CD14-positive monocyte (primary cell): ENCODE measurements around the gene BCL2L12. TPM values are rescaled to one million over a fixed set of nuclear protein-coding genes. Genes with fewer than 3 reads are reported as not detected.

Experiments used
- DNase-seq, 3 donors: peaks; one replicate each; pipeline ENCODE4 v3.0.0-alpha.2; 2011 to 2022
- H2AFZ ChIP-seq: 2 replicates; pipeline ENCODE4 v1.6.0; 2012; ENCODE audit warnings: mild to moderate bottlenecking, low read depth, low read length, inconsistent platforms; ENCODE audit not compliant: insufficient read depth, poor library complexity, severe bottlenecking
- H3K27ac ChIP-seq, 2 donors: 1 replicate in 1 of 2; 2 replicates in 1 of 2; pipeline ENCODE4 v1.5.1; 2012 to 2013; ENCODE audit warnings: low read length in 2 of 2, control low read depth in 1 of 2, inconsistent platforms in 1 of 2, low read depth in 1 of 2, mild to moderate bottlenecking in 1 of 2
- H3K27me3 ChIP-seq, 2 donors: one replicate each; pipeline versions ENCODE4 v1.6.0 to v1.6.1; 2011 to 2013; ENCODE audit warnings: low read length in 2 of 2; ENCODE audit not compliant: control insufficient read depth in 2 of 2, insufficient read depth in 2 of 2
- H3K36me3 ChIP-seq, 2 donors: replicated peaks in 1 of 2; 1 replicate in 1 of 2; 2 replicates in 1 of 2; pipeline versions ENCODE4 v1.5.1 to v1.6.1; 2012 to 2013; ENCODE audit warnings: low read length in 2 of 2, control low read depth in 1 of 2, inconsistent platforms in 1 of 2, mild to moderate bottlenecking in 1 of 2; ENCODE audit not compliant: insufficient read depth in 2 of 2, control insufficient read depth in 1 of 2
- H3K4me1 ChIP-seq, 2 donors: 1 replicate in 1 of 2; 2 replicates in 1 of 2; pipeline versions ENCODE4 v1.5.1 to v1.6.1; 2012 to 2013; ENCODE audit warnings: low read length in 2 of 2, control low read depth in 1 of 2, inconsistent platforms in 1 of 2, mild to moderate bottlenecking in 1 of 2, moderate library complexity in 1 of 2; ENCODE audit not compliant: insufficient read depth in 2 of 2, control insufficient read depth in 1 of 2
- H3K4me2 ChIP-seq: replicated peaks from 2 replicates; pipeline ENCODE3; 2012; ENCODE audit warnings: low read length, moderate library complexity, mild to moderate bottlenecking; ENCODE audit not compliant: poor library complexity, severe bottlenecking; ENCODE audit errors: extremely low read depth
- H3K4me3 ChIP-seq, 3 experiments: fragments of 200-600 bp in 1 of 3; sonication (generic) in 1 of 3; replicated peaks in 1 of 3; 1 replicate in 2 of 3; 2 replicates in 1 of 3; pipeline ENCODE4 v1.5.1; 2011 to 2013; ENCODE audit warnings: low read length in 3 of 3, mild to moderate bottlenecking in 3 of 3, control low read depth in 2 of 3, low read depth in 2 of 3, inconsistent platforms in 1 of 3, moderate library complexity in 1 of 3
- H3K79me2 ChIP-seq: 2 replicates; pipeline ENCODE4 v1.6.0; 2012; ENCODE audit warnings: mild to moderate bottlenecking, control low read depth, inconsistent platforms, low read length, moderate library complexity; ENCODE audit not compliant: insufficient read depth
- H3K9ac ChIP-seq: 2 replicates; pipeline ENCODE4 v1.6.0; 2017; ENCODE audit warnings: low read length, mild to moderate bottlenecking; ENCODE audit not compliant: insufficient read depth, poor library complexity, severe bottlenecking
- H3K9me3 ChIP-seq, 2 donors: replicated peaks in 1 of 2; 1 replicate in 1 of 2; 2 replicates in 1 of 2; pipeline versions ENCODE4 v1.5.1 to v1.6.1; 2012 to 2013; ENCODE audit warnings: low read length in 2 of 2, control low read depth in 1 of 2; ENCODE audit not compliant: control insufficient read depth in 1 of 2, insufficient read depth in 1 of 2
- H4K20me1 ChIP-seq: 2 replicates; pipeline ENCODE4 v1.6.0; 2012; ENCODE audit warnings: mild to moderate bottlenecking, low read length, control low read depth, moderate library complexity; ENCODE audit not compliant: insufficient read depth
- H3K27ac Mint-ChIP-seq, 7 donors: one replicate each; pipeline ENCODE4 v1.8.0; 2020; ENCODE audit warnings: mild to moderate bottlenecking in 7 of 7, mixed read lengths in 7 of 7, moderate library complexity in 6 of 7, inconsistent platforms in 2 of 7
- H3K27me3 Mint-ChIP-seq, 3 donors: one replicate each; pipeline ENCODE4 v1.8.0; 2021 to 2022; ENCODE audit warnings: low read depth in 3 of 3, mild to moderate bottlenecking in 3 of 3, mixed read lengths in 3 of 3, moderate library complexity in 3 of 3, inconsistent platforms in 1 of 3
- H3K36me3 Mint-ChIP-seq, 2 donors: one replicate each; pipeline ENCODE4 v1.8.0; 2020; ENCODE audit warnings: mixed read lengths in 2 of 2, inconsistent platforms in 1 of 2, mild to moderate bottlenecking in 1 of 2
- H3K4me1 Mint-ChIP-seq: one replicate; pipeline ENCODE4 v1.8.0; 2020; ENCODE audit warnings: mild to moderate bottlenecking, mixed read lengths
- H3K4me3 Mint-ChIP-seq, 2 donors: one replicate each; pipeline ENCODE4 v1.8.0; 2020; ENCODE audit warnings: mild to moderate bottlenecking in 2 of 2, mixed read lengths in 2 of 2, moderate library complexity in 1 of 2
- H3K9me3 Mint-ChIP-seq, 7 donors: one replicate each; pipeline ENCODE4 v1.8.0; 2020 to 2022; ENCODE audit warnings: mixed read lengths in 7 of 7, mild to moderate bottlenecking in 6 of 7, moderate library complexity in 6 of 7, inconsistent platforms in 2 of 7
- CTCF ChIP-seq: fragments of 200-600 bp; IDR thresholded peaks from one replicate; pipeline ENCODE4 v1.8.0; 2022; ENCODE audit warnings: antibody characterized with exemption, mild to moderate bottlenecking
- WGBS: methylation state at CpG from one replicate; pipeline ENCODE4 v1.1.5; 2013; ENCODE audit warnings: missing lambda C conversion rate; ENCODE audit not compliant: insufficient coverage; 5-methylcytosine and 5-hydroxymethylcytosine counted together
- intact Hi-C, 2 donors: fragments of 100-400 bp; cut with micrococcal nuclease; formaldehyde crosslinking; loops; one replicate each; pipeline versions ENCODE4 v1.15.0 to v1.15.1; 2023
- polyA plus RNA-seq, 3 donors: library from polyadenylated mRNA; depleted of rRNA in 1 of 3; unstranded in 2 of 3; stranded (reverse) in 1 of 3; fragments of 300-500 nt in 2 of 3; fragments of >200 nt in 1 of 3; fragmentation: Illumina TruSeq in 2 of 3; gene quantifications; 1 replicate in 2 of 3; 2 replicates in 1 of 3; pipeline ENCODE4 v1.2.3, GENCODE V29; 2012 to 2021

BCL2L12 gene
- polyA plus RNA-seq, 3 donors, result 5.7 to 10.3 (median 8.6) TPM

- intact Hi-C loops, result no loop called here
- peaks cover 78 to 91% of the 10 kb centered on the region in 2 donors for H3K36me3 ChIP-seq
- no peak overlapping the region for H3K4me3 ChIP-seq
- H2AFZ ChIP-seq, result no peak overlapping the region
- H4K20me1 ChIP-seq, result peaks cover 37% of the 10 kb centered on the region
- TF ChIP-seq CTCF, result no peak
- no peaks in the 10 kb centered on the region for H3K4me1 Mint-ChIP-seq
- H3K4me2 ChIP-seq, result no peak overlapping the region
- H3K9ac ChIP-seq, result no peak overlapping the region
- H3K27me3 ChIP-seq, result no peaks in the 10 kb centered on the region
- no peak overlapping the region for H3K4me3 Mint-ChIP-seq
- H3K79me2 ChIP-seq, result peaks cover 8% of the 10 kb centered on the region
- H3K9me3 ChIP-seq, result no peaks in the 10 kb centered on the region
- H3K4me1 ChIP-seq, result no peaks in the 10 kb centered on the region
- no peak overlapping the region for H3K27ac ChIP-seq
- 95% methylated on average over 11 of the region's 13 CpGs for WGBS
- peaks cover 0 to 4% (median 0%) of the 10 kb centered on the region in 7 donors for H3K9me3 Mint-ChIP-seq
- peaks cover 68 to 88% of the 10 kb centered on the region in 2 donors for H3K36me3 Mint-ChIP-seq
- DNase-seq, result no peak
- H3K27me3 Mint-ChIP-seq, result peaks cover 0 to 3% (median 0%) of the 10 kb centered on the region in 3 donors
- H3K27ac Mint-ChIP-seq, result peak overlapping the region in 1 of 7 donors; percentile 35
Measured at GRCh38 chr19:49653466-49653806, 12.3 kb upstream of the BCL2L12 start.

DNA sequence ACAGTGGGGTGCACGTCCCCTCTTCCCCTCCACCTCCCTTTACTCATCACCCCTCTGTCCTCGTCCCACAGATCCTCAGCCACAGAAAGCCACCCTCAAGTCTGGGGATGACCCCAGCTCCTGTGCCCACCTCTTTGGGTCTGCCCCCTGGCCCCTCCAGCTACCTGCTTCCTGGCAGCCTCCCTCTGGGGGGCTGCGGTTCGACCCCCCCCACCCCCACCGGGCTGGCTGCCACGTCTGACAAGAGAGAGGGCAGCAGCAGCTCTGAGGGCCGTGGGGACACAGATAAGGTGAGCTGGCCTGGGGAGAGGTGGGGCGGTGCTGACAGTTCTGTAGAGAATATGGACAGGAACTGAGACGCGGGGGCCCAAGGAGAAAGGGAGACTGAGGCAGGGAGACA lies 11.2 kb upstream of the BCL2L12 start:
- no peak overlapping the region for H3K27ac ChIP-seq
- H4K20me1 ChIP-seq, result peaks cover 38% of the 10 kb centered on the region
- Mint-ChIP-seq H3K9me3 (peaks cover 0 to 4% (median 0%) of the 10 kb centered on the region in 7 donors), H3K4me1 (no peaks in the 10 kb centered on the region), H3K27me3 (peaks cover 0 to 3% (median 0%) of the 10 kb centered on the region in 3 donors), H3K4me3 (no peak overlapping the region), H3K27ac (no peak overlapping the region), H3K36me3 (peaks cover 65 to 88% of the 10 kb centered on the region in 2 donors)
- no peaks in the 10 kb centered on the region for H3K27me3 ChIP-seq
- H3K4me2 ChIP-seq, result no peak overlapping the region
- DNase-seq, result no peak
- no peak overlapping the region for H3K4me3 ChIP-seq
- H2AFZ ChIP-seq, result no peak overlapping the region
- H3K9me3 ChIP-seq, result no peaks in the 10 kb centered on the region
- H3K36me3 ChIP-seq, result peaks cover 81 to 91% of the 10 kb centered on the region in 2 donors
- peaks cover 3% of the 10 kb centered on the region for H3K79me2 ChIP-seq
- 91% methylated on average over 6 of the region's 10 CpGs for WGBS
- TF ChIP-seq CTCF, result no peak
- no peaks in the 10 kb centered on the region for H3K4me1 ChIP-seq
- intact Hi-C loops, result no loop called here
- no peak overlapping the region for H3K9ac ChIP-seq
